Measurements from ENCODE around the gene PLCG2. TPM values are rescaled to one million over a fixed set of nuclear protein-coding genes. Genes with fewer than 3 reads are reported as not detected.

The PLCG2 gene
- total RNA-seq, 1 donor from 2014 or later: 47.7 TPM

DNA sequence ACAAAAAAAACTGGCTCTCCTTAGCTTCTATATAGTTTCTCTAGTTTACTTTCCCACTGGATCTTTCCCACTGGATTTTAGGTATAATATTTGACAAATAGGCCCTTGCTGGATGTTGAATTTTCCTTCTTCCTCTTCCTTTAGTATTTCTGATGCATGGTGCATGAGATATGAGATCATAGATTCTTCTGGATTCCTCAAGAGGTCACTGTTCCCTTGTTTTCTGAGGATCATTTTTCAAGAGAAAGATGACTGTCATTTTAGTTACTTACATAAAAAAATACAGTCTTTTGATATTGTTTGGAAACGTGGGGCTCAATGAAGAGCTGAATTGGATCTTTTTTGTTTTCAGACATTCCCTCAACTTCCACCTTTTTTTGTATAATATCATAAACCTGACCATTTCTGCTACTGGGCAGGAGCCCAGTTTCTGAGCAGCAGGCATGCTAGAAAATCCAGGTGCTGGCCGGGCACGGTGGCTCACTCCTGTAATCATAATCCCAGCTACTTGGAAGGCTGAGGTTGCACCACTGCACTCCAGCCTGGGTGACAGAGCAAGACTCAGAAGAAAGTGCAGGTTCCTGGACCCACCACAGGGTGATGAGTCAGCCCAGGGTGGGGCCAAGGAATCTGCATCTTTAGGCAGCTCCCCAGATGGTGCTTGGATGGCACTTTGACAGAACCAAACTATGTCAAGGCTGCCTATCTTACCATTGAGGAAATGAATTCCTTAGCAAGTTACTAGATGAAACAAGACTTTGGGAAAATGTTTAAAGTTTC, 161.9 kb downstream of the PLCG2 start:
- peak; percentile 52 for TF ChIP-seq CTCF (IDR thresholded peaks at IDR 0.05)
- H3K4me1 ChIP-seq: peaks cover 3% of the 10 kb centered on the region
- peak in 1 of 2 donors; percentile 41 for ATAC-seq
- no peak overlapping the region for H3K4me3 ChIP-seq
- DNase-seq: no peak
- no peaks in the 10 kb centered on the region for H3K27me3 ChIP-seq (ENCODE audit: low read depth)
- peaks cover 51% of the 10 kb centered on the region for H3K36me3 ChIP-seq
- intact Hi-C loops (cut with DNase I): no loop called here
- H3K27ac ChIP-seq: no peak overlapping the region
- no peaks in the 10 kb centered on the region for H3K9me3 ChIP-seq

DNA sequence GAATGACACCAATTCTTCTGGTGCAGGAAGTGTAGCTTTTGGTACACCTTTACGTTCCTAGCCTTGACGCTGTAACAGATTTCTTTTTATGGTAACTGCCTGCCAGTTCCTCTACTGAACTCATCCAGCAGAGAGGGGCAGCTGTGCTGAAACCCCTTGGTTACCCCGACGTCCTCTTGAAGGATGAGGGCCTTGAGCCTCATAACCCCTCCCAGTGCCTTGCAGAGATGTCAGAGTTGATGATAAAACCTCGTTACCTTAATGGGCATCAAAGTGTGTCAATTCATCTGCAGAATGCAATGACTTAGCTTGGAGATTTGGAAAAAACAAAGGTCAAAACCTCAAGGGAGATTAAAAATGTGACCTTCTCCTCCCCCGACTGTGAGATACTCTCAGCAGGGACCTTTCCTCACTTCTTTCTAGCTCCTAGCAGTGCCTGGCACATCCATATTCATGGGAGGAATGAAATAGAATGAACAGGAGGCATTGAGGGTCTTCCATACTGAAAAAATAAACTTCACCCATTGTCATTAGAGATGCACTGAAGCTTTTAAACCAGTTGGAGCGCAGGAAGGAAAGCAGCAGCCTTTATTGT, 163.0 kb downstream of the PLCG2 start:
- no peaks in the 10 kb centered on the region for H3K27me3 ChIP-seq (ENCODE audit: low read depth)
- ATAC-seq (no peak), DNase-seq (no peak)
- H3K4me1 ChIP-seq: peaks cover 3% of the 10 kb centered on the region
- no peaks in the 10 kb centered on the region for H3K9me3 ChIP-seq
- H3K4me3 ChIP-seq: no peak overlapping the region
- intact Hi-C loops (cut with DNase I): no loop called here
- peaks cover 52% of the 10 kb centered on the region for H3K36me3 ChIP-seq
- no peak overlapping the region for H3K27ac ChIP-seq
- no peak for TF ChIP-seq CTCF (IDR thresholded peaks at IDR 0.05)

DNA sequence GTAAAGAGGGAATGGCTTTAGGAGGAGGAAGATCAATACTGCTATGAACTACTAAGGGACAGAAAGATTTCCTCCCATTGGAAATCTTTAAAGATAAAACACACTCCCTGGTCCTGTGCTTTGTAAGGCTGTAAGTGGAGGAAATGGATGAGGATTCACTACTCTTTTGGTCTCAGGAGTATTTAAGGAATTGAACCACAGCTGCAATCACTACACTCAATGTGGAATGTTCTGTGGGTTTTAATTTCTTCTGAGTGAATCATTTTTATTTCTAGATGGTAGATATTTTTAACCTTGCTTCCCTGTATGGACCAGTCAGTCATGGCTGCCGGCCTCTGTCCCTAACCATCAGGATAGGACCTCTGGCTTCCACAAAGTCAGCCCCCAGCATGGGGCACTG, 166.6 kb downstream of the PLCG2 start:
- no peaks in the 10 kb centered on the region for H3K27me3 ChIP-seq (ENCODE audit: low read depth)
- peaks cover 3% of the 10 kb centered on the region for H3K4me1 ChIP-seq
- H3K4me3 ChIP-seq: no peak overlapping the region
- H3K36me3 ChIP-seq: peaks cover 50% of the 10 kb centered on the region
- ATAC-seq: no peak
- DNase-seq: no peak
- TF ChIP-seq CTCF (IDR thresholded peaks at IDR 0.05): no peak
- H3K9me3 ChIP-seq: peaks cover under 1% of the 10 kb centered on the region
- no peak overlapping the region for H3K27ac ChIP-seq
- intact Hi-C loops (cut with DNase I): no loop called here

DNA sequence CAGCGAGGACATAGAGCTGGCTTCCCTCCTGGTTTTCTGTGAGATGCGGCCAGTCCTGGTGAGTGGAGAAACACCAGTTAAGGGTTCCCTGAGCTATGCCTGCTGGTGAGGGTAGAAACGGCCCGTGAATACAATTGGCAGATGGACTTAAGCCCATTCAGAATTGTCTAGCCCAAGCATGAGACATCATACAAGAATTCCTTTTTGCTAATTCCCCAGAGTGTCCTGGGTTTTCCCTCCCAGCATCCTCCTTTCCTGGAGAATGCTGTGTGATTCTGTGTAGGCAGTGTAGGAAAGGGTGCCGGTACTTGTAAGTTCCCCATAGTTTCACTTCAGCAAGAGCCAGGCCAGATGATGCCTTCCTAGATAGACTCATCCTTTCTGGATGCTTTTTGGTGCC, 167.1 kb downstream of the PLCG2 start:
- no peak overlapping the region for H3K4me3 ChIP-seq
- ATAC-seq (no peak), DNase-seq (no peak)
- peaks cover 6% of the 10 kb centered on the region for H3K9me3 ChIP-seq
- H3K27ac ChIP-seq: no peak overlapping the region
- intact Hi-C loops (cut with DNase I): no loop called here
- no peaks in the 10 kb centered on the region for H3K27me3 ChIP-seq (ENCODE audit: low read depth)
- TF ChIP-seq CTCF (IDR thresholded peaks at IDR 0.05): no peak
- H3K36me3 ChIP-seq: peaks cover 50% of the 10 kb centered on the region
- H3K4me1 ChIP-seq: peaks cover under 1% of the 10 kb centered on the region

DNA sequence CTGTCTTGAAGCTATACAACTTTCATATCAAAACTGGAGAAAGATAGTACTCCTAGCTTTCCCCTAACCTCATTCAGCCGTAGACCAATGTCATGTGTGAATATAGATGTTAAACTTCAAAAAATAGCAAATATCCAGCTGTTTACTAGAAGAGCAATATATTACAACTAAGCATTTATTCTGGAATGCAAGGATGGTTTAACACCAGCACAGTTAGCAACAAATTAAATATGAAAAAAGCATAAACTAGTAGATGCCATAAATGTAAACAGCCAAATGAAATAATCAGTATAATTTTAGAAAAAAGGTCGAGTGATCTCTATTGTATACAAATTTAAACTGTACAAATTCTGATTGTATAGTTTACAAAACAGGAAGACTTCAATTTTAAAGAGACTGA, 172.5 kb downstream of the PLCG2 start:
- no peaks in the 10 kb centered on the region for H3K4me1 ChIP-seq
- intact Hi-C loops (cut with DNase I): no loop called here
- H3K9me3 ChIP-seq: peaks cover 14% of the 10 kb centered on the region
- peaks cover 22% of the 10 kb centered on the region for H3K36me3 ChIP-seq
- no peak for DNase-seq
- H3K4me3 ChIP-seq: no peak overlapping the region
- H3K27me3 ChIP-seq (ENCODE audit: low read depth): no peaks in the 10 kb centered on the region
- H3K27ac ChIP-seq: no peak overlapping the region
- TF ChIP-seq CTCF (IDR thresholded peaks at IDR 0.05): no peak
- no peak for ATAC-seq
